ENCODE results near the gene FAM89B. TPM values are rescaled to one million over a fixed set of nuclear protein-coding genes. Genes with fewer than 3 reads are reported as not detected.

Gene FAM89B
- total and polyA plus RNA-seq, 4 donors, result 20.6 to 53.5 (median 44.4) TPM

- ATAC-seq (ENCODE audit: insufficient read depth, low FRiP score) (no peak), DNase-seq (no peak)
- Histone ChIP-seq H3K9ac (ENCODE audit: insufficient read depth in 1 of 2, low read length in 2 of 2) (no peak overlapping the region), H3K4me3 (no peak overlapping the region), H3K9me3 (ENCODE audit: control insufficient read depth in 4 of 4, insufficient read depth in 3 of 4, low read length in 3 of 4) (no peaks in the 10 kb centered on the region), H3K27me3 (ENCODE audit: control insufficient read depth in 3 of 3, insufficient read depth in 3 of 3, low read length in 2 of 3) (no peaks in the 10 kb centered on the region), H3K4me1 (ENCODE audit: control insufficient read depth in 5 of 5, insufficient read depth in 5 of 5, low read length in 5 of 5) (peaks cover 0 to 16% (median 12%) of the 10 kb centered on the region in 5 donors), H3K36me3 (ENCODE audit: control insufficient read depth in 4 of 4, insufficient read depth in 4 of 4, low read length in 4 of 4) (peaks cover 3 to 46% (median 15%) of the 10 kb centered on the region in 4 donors), H3K27ac (ENCODE audit: low read depth in 1 of 2, low read length in 1 of 2) (no peak overlapping the region)
- 91 to 92% methylated on average over 38 to 43 of the region's 43 CpGs for WGBS, 2 donors
- no peak for TF ChIP-seq CTCF (IDR thresholded peaks at IDR 0.05; ENCODE audit: control extremely low read depth, extremely low read depth)
Observed at GRCh38 chr11:65538232-65538914, 34.0 kb upstream of the FAM89B start.

GRCh38 chr11:65538915-65539743 is 33.2 kb upstream of the FAM89B start:
- Histone ChIP-seq H3K27ac (ENCODE audit: low read depth in 1 of 2, low read length in 1 of 2) (peak overlapping the region in 1 of 2 donors; percentile 72), H3K9ac (ENCODE audit: insufficient read depth in 1 of 2, low read length in 2 of 2) (no peak overlapping the region), H3K4me1 (ENCODE audit: control insufficient read depth in 5 of 5, insufficient read depth in 5 of 5, low read length in 5 of 5) (peaks cover 0 to 16% (median 12%) of the 10 kb centered on the region in 5 donors), H3K27me3 (ENCODE audit: control insufficient read depth in 3 of 3, insufficient read depth in 3 of 3, low read length in 2 of 3) (no peaks in the 10 kb centered on the region), H3K36me3 (ENCODE audit: control insufficient read depth in 4 of 4, insufficient read depth in 4 of 4, low read length in 4 of 4) (peaks cover 3 to 47% (median 15%) of the 10 kb centered on the region in 4 donors), H3K9me3 (ENCODE audit: control insufficient read depth in 4 of 4, insufficient read depth in 3 of 4, low read length in 3 of 4) (no peaks in the 10 kb centered on the region), H3K4me3 (no peak overlapping the region)
- TF ChIP-seq CTCF (IDR thresholded peaks at IDR 0.05; ENCODE audit: control extremely low read depth, extremely low read depth), result no peak
- DNase-seq (no peak), ATAC-seq (ENCODE audit: insufficient read depth, low FRiP score) (no peak)
- 91% methylated on average over 87 to 92 of the region's 92 CpGs for WGBS, 2 donors

- Histone ChIP-seq H3K27ac (ENCODE audit: low read depth in 1 of 2, low read length in 1 of 2) (peak overlapping the region; percentile 62 to 72), H3K9me3 (ENCODE audit: control insufficient read depth in 4 of 4, insufficient read depth in 3 of 4, low read length in 3 of 4) (no peaks in the 10 kb centered on the region), H3K4me1 (ENCODE audit: control insufficient read depth in 5 of 5, insufficient read depth in 5 of 5, low read length in 5 of 5) (peaks cover 0 to 16% (median 12%) of the 10 kb centered on the region in 5 donors), H3K27me3 (ENCODE audit: control insufficient read depth in 3 of 3, insufficient read depth in 3 of 3, low read length in 2 of 3) (no peaks in the 10 kb centered on the region), H3K4me3 (peak overlapping the region; percentile 33), H3K9ac (ENCODE audit: insufficient read depth in 1 of 2, low read length in 2 of 2) (no peak overlapping the region), H3K36me3 (ENCODE audit: control insufficient read depth in 4 of 4, insufficient read depth in 4 of 4, low read length in 4 of 4) (peaks cover 3 to 44% (median 15%) of the 10 kb centered on the region in 4 donors)
- DNase-seq (no peak), ATAC-seq (ENCODE audit: insufficient read depth, low FRiP score) (peak; percentile 4)
- 17 to 20% methylated on average over 42 to 60 of the region's 60 CpGs for WGBS, 2 donors
- TF ChIP-seq CTCF (IDR thresholded peaks at IDR 0.05; ENCODE audit: control extremely low read depth, extremely low read depth), result no peak
Observed at GRCh38 chr11:65539744-65540289, 32.5 kb upstream of the FAM89B start.

Data from lung (tissue), 12 donors.